Erythroblast (primary cell): ENCODE measurements around the gene LMNTD1.

Experiments used
- GATA1 ChIP-seq: IDR thresholded peaks from 2 replicates; pipeline ENCODE4 v1.6.1; 2011; ENCODE audit warnings: low read depth, mild to moderate bottlenecking, control low read depth, low read length, moderate library complexity
- POLR2A ChIP-seq: IDR thresholded peaks from 2 replicates; pipeline ENCODE4 v1.6.1; 2011; ENCODE audit warnings: mild to moderate bottlenecking, low read length

- TF ChIP-seq POLR2A (no peak), GATA1 (no peak)
Observed at GRCh38 chr12:25501549-25501948, 51.5 kb downstream of the LMNTD1 start.
